Stimulated activated CD8-positive, alpha-beta memory T cell treated with anti-CD3 and anti-CD28 coated beads, Interleukin-4, amount 100 ng/mL, for 4 hours (primary cell): ENCODE measurements around the gene ARPC1B.
A peak's percentile ranks its signal among the peaks of the same experiment; 100 is the strongest.
"Not testable (repeated sequence)": the region's sequence is repeated elsewhere in the genome, so short reads cannot be mapped to it uniquely, and the experiment has no call there.

Experiments
- DNase-seq, 2 donors: peaks; one replicate each; pipeline ENCODE4 v3.0.0-alpha.2; 2020; ENCODE audit warnings: low read depth in 2 of 2, low spot score in 1 of 2

Gene ARPC1B

DNA sequence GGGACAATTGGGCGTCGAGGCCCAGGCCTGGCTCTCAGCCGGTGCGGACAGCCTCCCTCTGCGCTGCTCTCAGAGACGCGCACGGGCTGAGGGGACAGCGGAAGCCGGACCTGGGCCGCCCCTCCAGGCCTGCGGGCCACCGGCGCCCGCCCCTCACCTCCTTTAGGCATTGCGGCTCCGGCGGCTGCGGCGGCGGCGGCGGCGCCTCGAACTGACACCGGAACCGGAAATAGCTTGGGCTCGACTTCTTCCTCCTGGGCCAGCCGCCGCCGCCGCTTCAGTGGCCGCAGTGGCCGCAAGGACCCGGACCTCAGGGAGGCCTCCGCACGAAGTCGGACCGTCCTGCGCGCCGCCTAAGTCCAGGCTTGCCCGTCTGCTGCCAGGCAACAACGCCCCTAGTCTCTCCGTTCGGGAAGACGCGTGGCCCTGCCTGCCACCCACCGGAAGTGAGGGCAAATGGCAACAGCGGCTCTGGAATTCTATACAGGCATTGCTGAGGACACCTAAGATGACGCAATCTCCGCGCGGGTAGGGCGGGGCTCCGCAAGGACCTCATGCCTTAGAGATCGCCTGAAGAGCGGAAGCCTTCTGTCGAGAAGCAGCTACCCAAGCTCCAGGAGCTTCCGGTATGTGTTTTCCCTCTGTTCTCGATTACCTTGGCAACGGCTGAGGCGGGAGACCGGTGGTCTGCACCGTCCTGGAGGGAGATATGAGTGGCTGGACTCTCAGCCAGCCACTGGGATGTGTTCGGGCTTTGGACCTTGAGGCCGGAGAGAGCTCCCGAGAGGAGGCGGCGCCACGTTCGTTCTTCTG, 34.1 kb downstream of the ARPC1B start, which contains the start of the genes BUD31 and PDAP1:
Gene BUD31, plus strand, starts transcription at position 591 of the 813 bp plus-strand sequence. CDS start 2,124 bp downstream, outside the sequence.
Gene PDAP1, minus strand, starts transcription at position 219 of the 813 bp plus-strand sequence. Its CDS starts 49 bp downstream, at position 170.
- peak; percentile 88 to 96 for DNase-seq

GRCh38 chr7:99409192-99409572, 34.7 kb downstream of the ARPC1B start:
- no peak for DNase-seq

DNA sequence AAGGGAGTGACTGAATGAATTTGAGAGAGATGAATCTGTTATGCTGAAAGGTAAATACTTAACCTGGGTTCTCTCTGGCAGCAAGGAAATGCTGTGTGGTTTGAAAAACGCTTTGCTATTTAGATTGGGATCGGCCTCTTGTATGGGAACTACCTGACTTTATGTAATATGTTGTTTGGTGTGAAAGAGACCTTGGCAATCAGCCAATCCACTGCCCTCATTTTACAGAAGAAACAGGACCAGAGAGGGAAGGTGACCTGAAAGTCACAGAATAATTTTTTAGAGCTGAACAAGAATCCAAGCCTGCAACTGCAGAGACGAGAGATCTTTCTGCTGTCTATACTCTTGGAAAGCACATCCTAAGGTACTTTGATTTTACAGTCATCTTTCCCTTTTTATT, 35.3 kb downstream of the ARPC1B start:
- DNase-seq, result no peak

DNA sequence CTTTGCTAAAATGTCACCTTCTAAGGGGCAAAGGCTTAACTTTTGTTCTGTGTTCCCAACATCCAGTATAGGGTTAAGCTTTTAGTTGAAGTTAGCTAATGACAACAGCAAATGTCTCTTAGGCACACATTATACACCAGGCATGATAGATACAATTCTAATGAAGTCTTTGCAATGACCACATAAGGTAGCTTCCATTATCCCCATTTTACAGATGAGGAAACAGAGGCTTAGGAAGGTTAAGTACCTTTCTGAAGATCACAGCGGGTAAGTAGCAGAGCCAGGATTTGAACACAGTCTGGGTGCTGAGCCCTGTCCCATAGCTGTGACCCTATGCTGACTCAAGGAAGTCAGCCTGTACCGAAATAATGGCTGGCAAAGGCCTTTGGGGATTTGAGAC, 36.1 kb downstream of the ARPC1B start:
- DNase-seq, result no peak

- DNase-seq, result not testable (repeated sequence)
Measured at GRCh38 chr7:99415513-99416127, 41.1 kb downstream of the ARPC1B start.

GRCh38 chr7:99418260-99418659, 43.7 kb downstream of the ARPC1B start:
- DNase-seq, result no peak

GRCh38 chr7:99419323-99420021, 44.9 kb downstream of the ARPC1B start:
- no peak for DNase-seq

GRCh38 chr7:99420213-99420612, 45.7 kb downstream of the ARPC1B start:
- no peak for DNase-seq

DNA sequence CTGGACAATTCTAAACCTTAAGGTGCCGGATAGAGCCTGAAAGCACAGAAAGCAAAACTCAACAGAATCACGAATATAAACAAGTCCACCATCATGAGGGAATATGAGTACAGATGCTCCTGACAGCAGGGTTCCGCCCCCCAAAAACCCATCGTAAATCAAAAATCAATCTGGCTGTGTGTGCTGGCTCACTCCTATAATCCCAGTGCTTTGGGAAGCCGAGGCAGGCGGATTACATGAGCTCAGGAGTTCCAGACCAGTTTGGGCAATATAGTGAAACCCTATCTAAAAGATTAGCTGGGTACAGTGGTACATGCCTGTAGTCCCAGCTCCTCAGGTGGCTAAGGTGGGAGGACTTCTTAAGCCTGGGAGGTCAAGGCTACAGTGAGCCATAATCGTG, 46.5 kb downstream of the ARPC1B start:
- DNase-seq, result no peak

- DNase-seq, result no peak
Measured at GRCh38 chr7:99422186-99422585, 47.7 kb downstream of the ARPC1B start.

GRCh38 chr7:99422625-99423024, 48.1 kb downstream of the ARPC1B start:
- DNase-seq, result no peak

DNA sequence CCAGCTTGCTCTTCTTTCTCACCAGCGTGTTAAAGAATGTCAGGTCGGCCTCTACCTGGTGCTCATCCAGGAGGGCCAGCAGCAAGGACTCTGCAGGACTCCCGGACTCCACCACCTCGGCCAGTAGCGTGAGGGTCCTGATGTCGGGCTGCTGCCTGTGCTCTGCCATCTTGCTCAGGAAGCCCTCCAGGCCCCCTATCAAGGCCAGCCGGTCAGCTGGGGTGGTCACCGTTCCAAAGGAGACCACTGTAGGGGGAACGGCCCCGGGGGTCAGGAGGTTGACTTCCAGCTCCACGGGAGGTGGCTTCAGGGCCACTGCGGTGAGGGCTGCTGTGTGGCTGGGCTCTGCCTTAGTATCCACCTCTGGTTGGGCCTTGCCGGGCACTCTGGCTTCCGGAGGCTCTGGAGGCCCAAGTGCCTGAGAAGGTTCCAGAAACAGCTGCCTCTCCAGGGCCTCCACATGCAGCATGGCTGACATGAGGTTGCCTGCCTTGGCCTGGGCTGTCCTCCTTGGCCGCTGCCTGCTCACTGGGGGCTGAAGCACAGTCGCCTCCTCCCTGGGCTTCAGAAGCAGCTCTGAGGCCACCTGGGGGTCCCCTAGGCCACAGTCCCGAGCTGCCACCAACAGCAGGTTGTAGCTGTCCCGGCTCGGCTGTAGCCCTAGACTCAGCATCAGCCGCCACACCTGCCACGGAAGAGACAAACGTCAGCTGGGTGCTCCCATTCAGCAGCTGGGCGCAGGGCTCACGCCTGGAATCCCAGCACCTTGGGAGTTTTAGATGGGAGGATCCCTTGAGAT, 50.6 kb downstream of the ARPC1B start:
- DNase-seq, result no peak

DNA sequence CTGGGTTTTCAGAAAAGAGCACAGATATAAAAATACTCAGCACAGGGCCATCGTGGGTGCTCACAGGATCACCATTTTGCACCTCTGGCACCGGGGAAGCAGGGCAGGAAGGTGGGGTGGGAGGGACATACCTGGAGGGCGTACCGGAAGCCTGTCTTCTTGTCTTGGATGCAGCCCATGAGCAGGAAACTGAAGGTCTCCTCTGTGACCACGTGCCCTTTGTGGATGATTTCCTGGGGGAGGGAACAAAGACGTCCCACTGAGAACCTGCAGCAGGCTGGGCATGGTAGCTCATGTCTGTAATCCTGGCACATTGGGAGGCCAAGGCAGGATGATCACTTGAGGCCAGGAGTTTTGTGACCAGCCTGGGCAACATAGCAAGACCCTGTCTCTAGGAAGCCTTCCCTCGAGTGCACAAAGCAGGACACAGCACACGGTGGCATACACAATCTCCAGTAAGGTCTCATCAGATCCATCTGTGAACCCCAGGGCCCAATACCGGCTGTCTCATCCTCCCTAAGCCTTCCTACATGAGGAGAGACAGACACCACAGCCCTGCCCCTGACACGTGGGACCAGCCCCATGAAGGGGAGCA, 54.5 kb downstream of the ARPC1B start:
- DNase-seq, result no peak

DNA sequence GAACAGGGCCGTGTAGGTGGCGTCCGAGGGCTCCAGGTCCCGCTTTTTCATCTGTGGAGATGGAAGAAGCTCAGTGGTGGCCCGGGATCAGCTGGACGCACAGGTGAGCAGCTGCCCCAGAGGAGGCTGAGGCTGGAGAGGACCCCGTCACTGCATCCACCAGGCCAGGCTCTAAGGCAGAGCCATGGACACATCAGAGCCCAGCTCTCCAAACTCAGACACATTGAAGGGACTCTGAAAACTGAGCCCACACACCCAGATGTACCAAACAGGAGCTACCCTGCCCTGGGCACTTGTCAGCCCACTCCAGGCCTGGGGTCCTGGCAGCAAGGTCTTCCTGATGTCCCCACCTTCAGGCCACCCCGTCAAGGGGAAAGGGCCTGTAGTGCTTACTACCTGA, 55.2 kb downstream of the ARPC1B start:
- no peak for DNase-seq

DNA sequence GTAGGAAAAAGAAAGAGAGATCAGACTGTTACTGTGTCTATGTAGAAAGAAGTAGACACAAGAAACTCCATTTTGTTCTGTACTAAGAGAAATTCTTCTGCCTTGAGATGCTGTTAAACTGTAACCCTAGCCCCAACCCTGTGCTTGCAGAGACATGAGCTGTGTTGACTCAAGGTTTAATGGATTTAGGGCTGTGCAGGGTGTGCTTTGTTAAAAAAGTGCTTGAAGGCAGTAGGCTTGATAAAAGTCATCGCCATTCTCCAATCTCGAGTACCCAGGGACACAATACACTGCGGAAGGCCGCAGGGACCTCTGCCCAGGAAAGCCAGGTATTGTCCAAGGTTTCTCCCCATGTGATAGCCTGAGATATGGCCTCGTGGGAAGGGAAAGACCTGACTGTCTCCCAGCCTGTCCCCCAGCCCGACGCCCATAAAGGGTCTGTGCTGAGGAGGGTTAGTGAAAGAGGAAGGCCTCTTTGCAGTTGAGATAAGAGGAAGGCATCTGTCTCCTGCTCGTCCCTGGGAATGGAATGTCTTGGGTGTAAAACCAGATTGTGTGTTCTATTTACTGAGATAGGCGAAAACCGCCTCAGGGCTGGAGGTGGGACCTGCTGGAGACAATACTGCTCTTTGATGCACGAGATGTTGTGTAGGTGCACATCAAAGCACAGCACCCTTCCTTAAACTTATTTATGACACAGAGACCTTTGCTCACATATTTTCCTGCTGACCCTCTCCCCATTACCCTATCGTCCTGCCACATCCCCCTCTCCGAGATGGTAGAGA, 57.4 kb downstream of the ARPC1B start:
- not testable (repeated sequence) for DNase-seq

DNA sequence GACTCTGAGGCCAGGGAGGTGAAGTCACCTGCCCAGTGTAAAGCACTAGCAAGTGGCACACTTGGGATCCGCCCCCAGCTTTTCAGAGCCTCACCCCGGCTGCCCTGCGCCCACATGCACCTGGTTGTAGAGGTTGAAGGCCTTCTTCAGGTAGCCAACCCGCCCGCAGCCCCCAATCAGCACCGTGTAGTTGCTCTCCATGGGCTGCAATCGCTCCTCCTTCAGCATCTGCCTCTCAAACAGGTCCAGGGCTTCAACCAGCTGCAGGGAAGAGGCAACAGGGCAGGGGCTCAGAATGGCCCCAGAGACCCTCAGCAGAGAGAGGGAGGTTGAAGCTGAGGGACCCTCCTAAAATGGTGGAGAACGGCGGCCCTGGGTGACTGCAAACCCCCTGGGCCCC, 58.6 kb downstream of the ARPC1B start:
- DNase-seq, result no peak

DNA sequence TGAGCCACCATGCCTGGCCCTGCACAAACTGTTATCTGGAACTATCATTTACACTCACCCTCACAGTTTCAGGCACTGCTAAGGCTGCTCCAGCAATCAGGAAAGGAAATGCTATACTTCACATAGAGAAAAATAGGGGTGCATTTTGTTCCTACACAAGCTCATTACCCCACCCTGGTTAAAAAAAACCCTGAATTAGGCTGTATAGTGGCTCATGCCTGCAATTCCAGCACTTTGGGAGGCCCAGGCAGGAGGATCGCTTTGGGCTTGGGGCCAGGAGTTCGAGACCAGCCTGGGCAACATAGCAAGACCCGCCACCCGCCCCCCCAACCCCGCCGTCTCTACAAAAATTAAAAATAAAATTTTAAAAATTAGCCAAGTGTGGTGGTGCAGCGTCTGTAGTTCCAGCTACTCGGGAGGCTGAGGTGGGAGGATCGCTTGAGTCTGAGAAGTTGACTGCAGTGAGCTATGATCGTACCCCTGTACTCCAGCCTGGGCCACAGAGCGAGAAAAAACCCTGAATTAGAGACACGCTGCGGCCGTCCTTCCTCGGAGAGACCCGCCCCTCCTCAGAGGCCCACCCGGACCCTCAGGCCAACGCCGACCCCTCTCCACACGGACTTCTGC, 63.5 kb downstream of the ARPC1B start:
- DNase-seq, result no peak

- peak; percentile 80 to 85 for DNase-seq
Measured at GRCh38 chr7:99438573-99439480, 64.3 kb downstream of the ARPC1B start, which contains the start of the genes CPSF4 and PTCD1. Gene CPSF4 (plus strand): TSS chr7:99438943. CDS start chr7:99439083, 140 bp downstream. Gene PTCD1 (minus strand): TSS chr7:99438798. CDS start chr7:99435242, 3,556 bp downstream.
